BLaER1 (cell line): ENCODE measurements around the gene BTN1A1.

Source experiments
- H3K27ac ChIP-seq: shearing (Covaris generic); formaldehyde crosslinking; 2 replicates; pipeline ENCODE4 v1.8.1; 2022
- H3K27me3 ChIP-seq: shearing (Covaris generic); formaldehyde crosslinking; 2 replicates; pipeline ENCODE4 v1.8.1; 2022
- H3K36me3 ChIP-seq: shearing (Covaris generic); formaldehyde crosslinking; 2 replicates; pipeline ENCODE4 v1.8.1; 2022
- H3K4me1 ChIP-seq: shearing (Covaris generic); formaldehyde crosslinking; 2 replicates; pipeline ENCODE4 v1.8.1; 2022
- H3K4me2 ChIP-seq: shearing (Covaris generic); formaldehyde crosslinking; 2 replicates; pipeline ENCODE4 v1.8.1; 2022
- H3K4me3 ChIP-seq: shearing (Covaris generic); formaldehyde crosslinking; 2 replicates; pipeline ENCODE4 v1.8.1; 2022
- H3K9ac ChIP-seq: shearing (Covaris generic); formaldehyde crosslinking; 2 replicates; pipeline ENCODE4 v1.8.1; 2022
- H3K9me3 ChIP-seq: shearing (Covaris generic); formaldehyde crosslinking; 2 replicates; pipeline ENCODE4 v1.8.1; 2022
- H4K20me1 ChIP-seq: shearing (Covaris generic); formaldehyde crosslinking; 2 replicates; pipeline ENCODE4 v1.8.1; 2022
- Cebpa-rat ChIP-seq: shearing (Covaris generic); IDR thresholded peaks from 2 replicates; pipeline ENCODE4 v1.8.1; 2022

The BTN1A1 gene

DNA sequence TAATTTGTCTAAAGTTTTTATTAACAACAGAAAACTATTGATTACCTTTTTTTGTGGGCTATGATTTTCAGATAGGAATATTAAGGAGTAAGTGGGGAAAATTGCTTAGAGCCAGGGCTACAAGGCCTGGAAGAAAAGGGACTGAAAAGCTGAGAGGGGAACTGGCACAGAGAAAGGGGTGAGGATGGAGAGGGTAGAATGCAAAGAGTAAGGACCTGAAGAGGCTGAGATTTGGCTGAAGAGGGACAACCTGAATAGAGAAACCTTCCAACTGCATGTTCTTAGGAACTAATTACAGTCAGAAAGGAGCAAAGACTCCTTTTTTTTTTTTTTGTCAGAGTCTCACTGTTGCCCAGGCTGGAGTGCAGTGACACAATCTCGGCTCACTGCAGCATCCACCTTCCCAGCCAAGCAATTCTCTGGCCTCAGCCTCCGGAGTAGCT, 25.6 kb upstream of the BTN1A1 start:
- H3K27ac ChIP-seq = peak overlapping the region; percentile 90
- H3K9ac ChIP-seq = peak overlapping the region; percentile 78
- peaks cover 30% of the 10 kb centered on the region for H3K9me3 ChIP-seq
- no peaks in the 10 kb centered on the region for H4K20me1 ChIP-seq
- peak overlapping the region; percentile 93 for H3K4me2 ChIP-seq
- no peak for TF ChIP-seq Cebpa-rat
- no peaks in the 10 kb centered on the region for H3K27me3 ChIP-seq
- H3K36me3 ChIP-seq = peaks cover 31% of the 10 kb centered on the region
- peak overlapping the region; percentile 64 for H3K4me3 ChIP-seq
- peaks cover 27% of the 10 kb centered on the region for H3K4me1 ChIP-seq

DNA sequence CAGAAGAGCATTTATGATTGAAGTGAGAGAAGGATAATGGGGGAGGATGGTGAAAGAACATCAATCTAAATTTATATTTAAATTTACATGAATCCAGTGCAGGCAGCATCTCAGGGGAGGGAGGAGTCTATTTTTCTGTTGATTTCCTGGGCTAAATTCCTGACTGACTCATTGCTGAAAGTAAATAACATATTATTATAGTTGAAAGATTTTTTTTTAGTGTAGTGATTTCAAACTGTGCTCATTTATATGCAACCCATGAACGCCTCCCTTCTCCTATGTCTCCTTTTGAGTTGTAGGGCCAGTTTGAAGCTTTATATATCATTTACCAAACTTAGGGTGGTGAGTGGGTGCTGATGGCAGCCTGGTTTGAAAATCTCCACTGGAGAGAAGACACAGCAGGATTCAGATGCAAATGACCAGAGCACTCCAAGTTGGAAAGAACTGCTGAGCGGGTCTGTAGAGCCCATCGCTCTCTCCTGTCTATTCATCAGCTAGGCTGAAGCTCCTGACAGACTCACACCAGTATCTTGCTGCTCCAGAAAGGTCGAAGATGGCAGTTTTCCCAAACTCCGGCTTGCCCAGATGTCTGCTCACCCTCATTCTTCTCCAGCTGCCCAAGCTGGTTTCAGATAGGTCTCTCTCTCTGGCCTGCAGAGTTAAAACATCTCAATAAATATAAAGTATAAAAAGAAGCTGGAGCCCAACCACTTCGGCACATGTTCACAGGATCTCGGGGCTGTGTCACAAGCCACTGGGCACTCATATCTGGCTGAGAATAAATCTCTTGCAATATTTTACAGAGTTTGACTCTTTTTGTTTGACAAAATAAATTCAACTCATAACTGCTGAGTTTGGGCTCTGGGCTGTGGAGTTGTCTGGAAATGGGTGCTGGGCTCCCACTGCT, 24.0 kb upstream of the BTN1A1 start:
- no peak overlapping the region for H3K4me2 ChIP-seq
- H3K4me3 ChIP-seq = no peak overlapping the region
- TF ChIP-seq Cebpa-rat = no peak
- H3K9ac ChIP-seq = no peak overlapping the region
- H3K9me3 ChIP-seq = peaks cover 38% of the 10 kb centered on the region
- H3K27ac ChIP-seq = no peak overlapping the region
- peaks cover 27% of the 10 kb centered on the region for H3K4me1 ChIP-seq
- H3K27me3 ChIP-seq = no peaks in the 10 kb centered on the region
- H3K36me3 ChIP-seq = peaks cover 17% of the 10 kb centered on the region
- no peaks in the 10 kb centered on the region for H4K20me1 ChIP-seq

- no peak overlapping the region for H3K4me3 ChIP-seq
- H3K9me3 ChIP-seq = peaks cover 38% of the 10 kb centered on the region
- no peak for TF ChIP-seq Cebpa-rat
- H3K4me2 ChIP-seq = no peak overlapping the region
- H3K36me3 ChIP-seq = peaks cover 11% of the 10 kb centered on the region
- no peaks in the 10 kb centered on the region for H3K27me3 ChIP-seq
- H4K20me1 ChIP-seq = no peaks in the 10 kb centered on the region
- no peak overlapping the region for H3K27ac ChIP-seq
- no peak overlapping the region for H3K9ac ChIP-seq
- peaks cover 27% of the 10 kb centered on the region for H3K4me1 ChIP-seq
Observed at GRCh38 chr6:26476896-26477295, 23.2 kb upstream of the BTN1A1 start.

GRCh38 chr6:26477426-26477825, 22.7 kb upstream of the BTN1A1 start:
- peaks cover 6% of the 10 kb centered on the region for H3K36me3 ChIP-seq
- H3K27ac ChIP-seq = no peak overlapping the region
- H3K27me3 ChIP-seq = no peaks in the 10 kb centered on the region
- no peak overlapping the region for H3K4me2 ChIP-seq
- no peak overlapping the region for H3K4me3 ChIP-seq
- TF ChIP-seq Cebpa-rat = no peak
- H3K9ac ChIP-seq = no peak overlapping the region
- H4K20me1 ChIP-seq = no peaks in the 10 kb centered on the region
- peaks cover 36% of the 10 kb centered on the region for H3K9me3 ChIP-seq
- peaks cover 27% of the 10 kb centered on the region for H3K4me1 ChIP-seq

DNA sequence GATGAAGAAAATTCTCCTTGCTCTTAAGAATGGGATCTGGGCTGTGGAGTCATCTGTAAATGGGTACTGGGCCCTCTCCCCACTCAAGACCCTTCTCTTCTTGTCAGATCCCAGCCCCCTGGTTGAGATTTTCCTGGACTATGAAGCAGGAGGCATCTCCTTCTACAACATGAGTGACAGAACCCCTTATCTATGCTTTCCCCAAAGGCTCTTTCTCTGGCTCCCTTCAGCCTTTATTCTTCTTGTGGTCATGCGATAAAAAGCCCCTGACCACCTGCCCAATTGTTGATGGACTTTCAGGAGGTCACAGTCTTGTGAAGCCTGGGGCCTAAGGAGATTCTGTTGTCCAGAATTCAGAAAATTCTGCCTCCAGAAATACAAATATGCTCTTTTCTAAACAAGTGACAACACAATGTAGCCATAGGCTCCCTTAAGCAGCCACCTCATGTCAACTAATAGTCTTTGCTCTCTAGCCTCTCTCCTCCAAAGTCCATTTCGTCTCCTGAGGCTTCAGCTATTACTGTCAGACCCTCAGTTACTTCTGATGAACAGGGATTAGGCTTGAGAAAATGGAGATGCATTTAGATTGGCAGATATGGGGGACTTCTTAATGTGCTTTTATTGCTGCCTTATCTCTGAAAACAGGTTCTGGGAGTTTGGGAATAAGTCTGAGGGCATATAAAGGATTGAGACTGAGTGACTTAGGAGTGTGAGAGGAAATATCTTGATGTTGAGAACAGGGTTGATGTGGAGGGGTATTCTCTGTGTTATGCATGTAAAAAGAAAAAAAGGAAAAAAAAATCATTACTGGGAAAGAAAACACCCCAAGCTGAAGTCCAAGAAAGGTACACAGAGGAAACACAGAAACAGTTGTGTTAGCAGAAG, 21.8 kb upstream of the BTN1A1 start:
- Histone ChIP-seq H3K36me3 (no peaks in the 10 kb centered on the region), H3K27ac (no peak overlapping the region), H3K9ac (no peak overlapping the region), H3K4me3 (no peak overlapping the region), H3K4me2 (no peak overlapping the region), H4K20me1 (no peaks in the 10 kb centered on the region), H3K27me3 (no peaks in the 10 kb centered on the region), H3K4me1 (peaks cover 29% of the 10 kb centered on the region), H3K9me3 (peaks cover 28% of the 10 kb centered on the region)
- no peak for TF ChIP-seq Cebpa-rat

- no peak for TF ChIP-seq Cebpa-rat
- Histone ChIP-seq H4K20me1 (no peaks in the 10 kb centered on the region), H3K9ac (no peak overlapping the region), H3K27ac (no peak overlapping the region), H3K27me3 (no peaks in the 10 kb centered on the region), H3K4me1 (peaks cover 29% of the 10 kb centered on the region), H3K4me2 (no peak overlapping the region), H3K4me3 (no peak overlapping the region), H3K9me3 (peaks cover 34% of the 10 kb centered on the region), H3K36me3 (no peaks in the 10 kb centered on the region)
Observed at GRCh38 chr6:26478985-26479278, 21.2 kb upstream of the BTN1A1 start.

DNA sequence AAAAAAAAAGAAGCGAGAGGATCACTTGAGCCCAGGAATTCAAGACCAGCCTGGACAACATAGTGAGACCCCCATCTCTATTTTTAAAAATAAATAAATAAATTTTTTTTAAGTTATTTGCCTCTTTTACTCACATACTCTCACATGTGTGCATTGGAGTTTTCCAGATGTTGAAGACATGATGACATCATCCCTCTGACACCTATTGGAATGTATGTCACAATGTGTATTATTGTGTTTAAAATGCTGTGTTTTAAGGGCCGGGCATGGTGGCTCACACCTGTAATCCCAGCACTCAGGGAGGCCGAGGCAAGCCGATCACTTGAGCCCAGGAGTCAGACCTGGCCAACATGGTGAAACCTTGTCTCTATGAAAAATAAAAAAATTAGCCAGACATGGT, 17.8 kb upstream of the BTN1A1 start:
- no peak overlapping the region for H3K9ac ChIP-seq
- TF ChIP-seq Cebpa-rat = no peak
- H3K4me1 ChIP-seq = peaks cover 18% of the 10 kb centered on the region
- no peaks in the 10 kb centered on the region for H3K36me3 ChIP-seq
- no peak overlapping the region for H3K27ac ChIP-seq
- H3K27me3 ChIP-seq = no peaks in the 10 kb centered on the region
- peaks cover 43% of the 10 kb centered on the region for H3K9me3 ChIP-seq
- no peak overlapping the region for H3K4me3 ChIP-seq
- H3K4me2 ChIP-seq = no peak overlapping the region
- no peaks in the 10 kb centered on the region for H4K20me1 ChIP-seq

DNA sequence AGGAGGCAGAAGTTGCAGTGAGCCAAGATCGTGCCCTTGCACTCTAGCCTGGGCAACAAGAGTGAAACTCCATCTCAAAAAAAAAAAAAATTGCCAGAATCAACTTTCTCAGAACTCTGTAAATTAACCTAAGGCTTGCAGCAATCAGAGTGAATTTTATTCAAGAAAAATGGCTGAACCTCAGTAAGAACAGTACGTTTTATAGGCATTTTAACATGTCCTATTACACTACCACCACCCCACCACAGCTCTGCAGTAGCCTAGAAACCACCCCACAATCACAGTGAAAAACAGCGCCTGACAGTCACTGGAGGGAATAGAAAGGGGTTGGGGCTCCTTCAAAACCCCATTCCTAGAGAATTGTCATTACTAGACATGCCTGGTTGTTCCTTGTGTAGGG, 16.4 kb upstream of the BTN1A1 start:
- Histone ChIP-seq H3K9me3 (peaks cover 55% of the 10 kb centered on the region), H3K36me3 (no peaks in the 10 kb centered on the region), H3K9ac (no peak overlapping the region), H3K4me1 (peaks cover 17% of the 10 kb centered on the region), H3K4me2 (no peak overlapping the region), H4K20me1 (no peaks in the 10 kb centered on the region), H3K27me3 (no peaks in the 10 kb centered on the region), H3K4me3 (no peak overlapping the region), H3K27ac (no peak overlapping the region)
- no peak for TF ChIP-seq Cebpa-rat

GRCh38 chr6:26484161-26484560, 15.9 kb upstream of the BTN1A1 start:
- no peak overlapping the region for H3K27ac ChIP-seq
- no peak overlapping the region for H3K4me2 ChIP-seq
- TF ChIP-seq Cebpa-rat = no peak
- no peaks in the 10 kb centered on the region for H3K27me3 ChIP-seq
- no peak overlapping the region for H3K9ac ChIP-seq
- H3K4me3 ChIP-seq = no peak overlapping the region
- H4K20me1 ChIP-seq = no peaks in the 10 kb centered on the region
- H3K4me1 ChIP-seq = peaks cover 17% of the 10 kb centered on the region
- peaks cover 55% of the 10 kb centered on the region for H3K9me3 ChIP-seq
- no peaks in the 10 kb centered on the region for H3K36me3 ChIP-seq

DNA sequence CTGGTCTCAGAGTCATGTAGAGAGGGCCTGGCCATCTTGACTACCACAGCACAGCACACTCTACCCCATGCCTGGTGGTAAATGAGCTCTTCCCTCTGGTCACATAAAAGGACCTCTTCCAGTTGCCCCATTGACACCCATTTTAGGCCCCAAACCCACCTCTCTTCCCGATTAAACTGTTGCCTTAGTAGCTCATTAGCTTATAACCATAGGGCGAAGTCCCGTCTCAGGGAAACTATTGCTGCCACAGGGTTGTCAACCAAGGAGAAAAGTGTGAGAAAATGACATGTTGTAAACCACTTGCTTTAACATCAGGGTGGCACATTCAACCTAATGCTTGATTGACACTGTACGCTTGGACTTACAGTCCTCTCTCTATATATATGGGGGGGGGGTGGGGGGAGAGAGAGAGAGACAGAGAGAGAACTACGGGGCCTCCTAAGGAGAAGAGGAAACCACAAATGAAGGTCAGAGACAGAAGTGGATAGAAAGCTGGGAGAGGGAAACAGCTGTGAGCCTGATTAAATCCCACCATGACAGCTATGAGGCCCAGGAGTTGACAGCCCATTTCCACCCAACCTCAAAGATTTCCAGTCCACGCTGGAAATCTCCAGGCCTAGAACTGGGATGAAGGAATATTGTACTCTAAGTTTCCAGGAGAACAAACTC, 14.9 kb upstream of the BTN1A1 start:
- Histone ChIP-seq H3K4me1 (peaks cover 17% of the 10 kb centered on the region), H4K20me1 (no peaks in the 10 kb centered on the region), H3K4me2 (0 out of 2 replicates have a peak overlapping the region, but pooled peaks have one; percentile 18), H3K27ac (no peak overlapping the region), H3K4me3 (no peak overlapping the region), H3K36me3 (no peaks in the 10 kb centered on the region), H3K27me3 (no peaks in the 10 kb centered on the region), H3K9me3 (peaks cover 47% of the 10 kb centered on the region), H3K9ac (no peak overlapping the region)
- TF ChIP-seq Cebpa-rat = no peak
